Stimulated activated CD4-positive, alpha-beta T cell treated with anti-CD3 and anti-CD28 coated beads, TNF-alpha, amount 100 ng/mL, for 24 hours (primary cell): Measurements from ENCODE around the gene IGFBP3.

Experiments used
- DNase-seq, 3 experiments: peaks; one replicate each; pipeline ENCODE4 v3.0.0-alpha.2; 2020; ENCODE audit warnings: low read depth in 3 of 3

IGFBP3 gene

DNA sequence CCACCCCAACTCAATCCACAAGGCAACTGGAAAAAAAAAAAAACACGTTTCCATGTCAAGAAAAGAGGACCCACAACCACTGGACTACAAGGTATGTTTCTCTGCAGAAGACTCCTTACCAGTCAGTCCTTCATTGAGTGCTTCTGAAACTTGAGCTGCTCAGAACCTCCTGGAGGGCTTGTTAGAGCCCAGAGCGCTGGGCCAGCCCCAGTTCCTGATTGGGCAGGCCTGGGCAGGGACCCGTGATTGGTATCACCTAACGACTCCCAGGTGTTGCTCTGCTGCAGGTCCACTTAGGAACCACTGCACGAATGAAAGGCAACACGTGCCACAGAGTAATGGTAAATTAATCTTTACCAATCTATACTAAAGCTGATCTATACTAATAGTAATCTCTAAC lies 47.7 kb downstream of the IGFBP3 start:
- DNase-seq: no peak

DNA sequence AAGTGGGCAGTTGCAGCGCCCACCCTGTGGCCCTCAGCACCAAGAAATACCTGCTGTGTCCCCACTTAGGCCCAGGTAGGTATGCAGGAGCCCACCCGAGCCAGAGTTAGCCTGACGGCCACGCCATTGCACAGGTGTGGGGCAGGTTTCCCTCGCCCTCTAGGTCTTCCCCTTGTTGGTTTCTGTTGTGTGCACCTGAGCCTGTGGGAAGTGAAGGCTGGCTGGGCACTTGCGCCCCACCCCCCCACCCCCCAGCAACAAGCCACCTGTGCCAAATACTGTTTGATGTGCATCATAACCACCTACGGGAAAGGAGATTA lies 48.1 kb downstream of the IGFBP3 start, which contains the start of gene CCDC201:
TSS of gene CCDC201 (minus strand) at position 48 of the 320 bp plus-strand sequence. CDS start 75 bp downstream, outside the sequence.
- DNase-seq: no peak

DNA sequence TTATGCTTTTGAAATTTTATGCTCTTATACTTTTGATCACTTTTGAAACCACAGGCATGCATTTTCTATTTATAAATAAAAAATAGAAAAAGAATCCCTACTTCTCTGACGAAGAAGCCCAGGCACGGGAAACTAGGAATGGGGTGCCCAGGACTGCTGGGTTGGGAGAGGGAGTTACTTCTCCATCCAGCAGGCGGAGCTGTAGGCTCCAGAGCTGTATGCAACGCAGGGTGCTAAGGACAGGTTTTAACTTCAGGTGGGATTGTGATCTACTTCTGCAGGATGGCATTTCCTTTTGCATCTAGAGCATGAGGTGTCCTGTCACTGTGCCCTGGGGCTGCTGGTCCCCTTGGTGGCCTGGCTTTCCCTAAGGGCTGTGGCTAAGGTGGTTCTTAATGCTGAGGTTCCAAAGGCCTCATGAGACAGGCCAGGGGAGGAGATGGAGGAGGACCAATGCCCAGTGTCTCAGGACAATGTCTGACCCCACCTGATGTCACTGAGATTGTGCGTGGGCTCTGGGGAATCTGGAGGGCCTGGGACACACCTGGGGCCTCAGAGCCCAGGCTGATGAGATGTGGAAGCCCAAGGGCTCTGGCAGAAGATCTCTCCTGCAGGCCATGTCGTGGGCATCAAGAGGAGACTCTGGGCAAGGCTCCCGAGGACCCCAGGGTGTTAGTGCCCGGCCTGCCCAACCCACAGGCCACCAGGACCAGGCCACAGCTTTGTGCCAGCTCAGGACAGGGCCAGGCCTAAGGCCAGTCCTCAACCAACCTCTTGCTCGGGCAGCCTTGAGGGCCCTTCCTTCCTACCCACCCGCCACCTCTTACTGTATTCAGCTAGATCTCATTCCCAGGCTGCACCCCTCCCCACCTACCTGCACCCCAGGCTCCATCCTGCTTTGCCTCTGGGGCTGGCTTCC lies 48.7 kb downstream of the IGFBP3 start:
- no peak for DNase-seq

DNA sequence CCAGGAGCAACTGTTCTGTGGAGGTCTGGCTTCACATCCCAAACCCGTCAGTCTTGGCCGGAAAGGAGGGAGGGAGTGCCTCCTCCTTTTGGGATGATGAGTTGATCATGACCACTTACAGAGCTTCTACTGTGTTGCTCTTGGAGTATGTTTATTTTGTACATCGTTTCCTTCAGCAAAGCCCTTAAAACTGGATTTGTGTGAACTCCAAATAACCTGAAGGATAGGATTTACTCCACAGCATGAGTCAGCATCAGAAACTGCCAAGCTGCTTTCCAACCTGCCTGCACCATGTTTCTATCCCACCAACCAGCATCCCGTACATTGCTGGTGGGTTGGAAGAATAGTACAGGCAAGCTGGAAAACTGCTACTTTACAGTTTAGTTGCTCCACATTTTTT lies 51.6 kb downstream of the IGFBP3 start:
- DNase-seq: no peak

DNA sequence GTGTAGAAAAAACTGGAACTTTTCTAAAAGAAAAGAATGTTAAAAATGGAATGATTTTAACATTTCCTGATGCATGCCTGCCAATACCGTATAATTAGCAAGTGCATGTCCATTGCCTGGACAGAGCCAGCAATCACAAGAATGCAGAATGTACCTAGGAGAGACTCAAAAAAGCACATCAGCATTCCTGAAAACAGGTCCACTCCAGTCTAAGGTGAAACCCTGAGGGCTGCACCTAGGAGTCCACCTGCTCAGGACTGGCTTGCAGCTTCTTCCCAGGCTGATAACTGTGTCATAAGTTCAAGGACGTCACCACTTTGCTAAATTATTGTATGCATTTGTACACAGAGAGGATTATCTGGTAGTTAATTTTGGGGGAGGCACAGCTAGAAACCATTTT lies 53.6 kb downstream of the IGFBP3 start:
- no peak for DNase-seq

DNA sequence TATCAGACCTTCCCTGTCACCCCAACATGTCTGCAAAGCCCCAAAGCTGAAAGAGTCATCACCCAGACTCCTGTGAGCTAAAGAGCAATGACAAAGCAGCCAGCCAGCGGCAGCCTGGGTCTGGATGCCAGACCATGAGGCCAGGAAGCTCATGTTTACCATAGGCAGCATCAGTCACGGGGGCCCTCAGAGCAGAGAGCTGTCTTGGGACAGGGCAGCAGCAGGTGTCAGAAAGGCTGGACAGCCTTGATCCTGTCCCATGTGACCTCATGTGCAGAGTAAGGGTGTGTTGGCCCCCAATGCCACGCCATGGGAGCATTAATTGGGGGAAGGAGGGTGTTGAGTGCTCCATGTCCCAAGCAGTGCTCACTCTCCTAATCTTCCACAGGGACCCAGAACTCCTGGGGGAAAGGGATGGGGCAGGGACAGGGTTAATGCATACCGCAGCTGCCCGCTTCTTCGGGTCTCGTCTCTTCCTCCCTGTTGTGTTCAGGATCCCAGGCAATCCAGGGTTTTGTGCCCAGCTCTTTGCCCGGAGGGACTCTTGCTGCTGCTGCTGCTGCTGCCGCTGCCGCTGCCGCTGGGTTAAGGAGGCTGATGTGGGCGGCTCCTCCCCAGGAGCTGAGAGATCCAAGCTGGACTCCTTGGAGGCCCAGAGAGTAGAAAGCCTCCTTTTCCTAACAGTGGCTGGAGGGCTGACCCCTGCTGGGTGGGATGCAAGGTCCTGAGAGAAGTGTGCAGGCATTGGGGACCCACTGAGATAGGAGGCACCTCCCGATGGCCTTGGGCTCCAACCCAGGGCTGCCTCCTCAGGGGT lies 55.3 kb downstream of the IGFBP3 start:
- no peak for DNase-seq

DNA sequence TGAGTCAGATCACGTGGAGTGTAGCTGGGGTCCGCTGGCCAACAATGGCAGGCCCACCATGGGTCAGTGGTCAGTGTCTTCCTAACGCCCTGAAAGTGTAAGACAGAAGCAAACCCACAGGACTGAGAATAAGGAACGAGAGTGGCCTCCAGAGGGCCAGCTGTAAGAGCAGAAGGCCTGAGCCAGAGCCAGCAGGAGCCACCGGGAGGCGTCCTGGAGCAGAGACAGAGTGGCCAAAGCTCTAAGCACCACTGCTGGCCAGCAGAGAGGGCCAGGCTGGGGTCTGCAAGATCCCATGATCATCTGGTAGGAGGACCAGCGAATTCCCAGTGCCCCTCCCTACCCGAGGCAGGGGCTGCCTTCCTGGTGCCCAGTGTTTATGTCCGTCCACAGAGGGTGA lies 57.4 kb downstream of the IGFBP3 start:
- no peak for DNase-seq
